GM12872 (cell line): ENCODE data around the gene SHD.

ENCODE experiments used
- TF ChIP-seq, protein P1 (sequence below): IDR thresholded peaks from 3 replicates; pipeline ENCODE4 v1.5.1; 2011; ENCODE audit warnings: low read depth, mild to moderate bottlenecking, low read length, moderate library complexity; ENCODE audit not compliant: insufficient read depth

The SHD gene

DNA sequence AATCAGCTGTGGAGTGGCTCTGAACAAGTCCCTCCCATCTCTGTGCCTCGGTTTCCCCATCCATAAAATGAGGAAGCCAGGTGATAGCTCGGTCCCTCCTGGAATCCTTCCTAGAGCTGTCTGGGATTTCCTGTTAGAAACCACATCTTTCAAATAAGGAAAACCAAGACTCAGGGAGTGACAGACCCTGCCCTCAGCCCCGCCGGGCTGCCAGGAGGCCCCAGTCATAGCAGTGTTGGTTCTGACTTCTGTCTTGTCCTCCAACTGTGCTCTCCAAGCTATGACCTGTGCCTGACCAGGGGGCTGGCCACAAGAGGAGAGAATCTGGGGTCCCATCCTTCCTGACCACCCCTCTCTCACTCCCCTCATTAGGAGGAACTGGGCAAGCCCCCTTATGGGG is 1.1 kb upstream of the SHD start:
- TF ChIP-seq, protein P1, sequence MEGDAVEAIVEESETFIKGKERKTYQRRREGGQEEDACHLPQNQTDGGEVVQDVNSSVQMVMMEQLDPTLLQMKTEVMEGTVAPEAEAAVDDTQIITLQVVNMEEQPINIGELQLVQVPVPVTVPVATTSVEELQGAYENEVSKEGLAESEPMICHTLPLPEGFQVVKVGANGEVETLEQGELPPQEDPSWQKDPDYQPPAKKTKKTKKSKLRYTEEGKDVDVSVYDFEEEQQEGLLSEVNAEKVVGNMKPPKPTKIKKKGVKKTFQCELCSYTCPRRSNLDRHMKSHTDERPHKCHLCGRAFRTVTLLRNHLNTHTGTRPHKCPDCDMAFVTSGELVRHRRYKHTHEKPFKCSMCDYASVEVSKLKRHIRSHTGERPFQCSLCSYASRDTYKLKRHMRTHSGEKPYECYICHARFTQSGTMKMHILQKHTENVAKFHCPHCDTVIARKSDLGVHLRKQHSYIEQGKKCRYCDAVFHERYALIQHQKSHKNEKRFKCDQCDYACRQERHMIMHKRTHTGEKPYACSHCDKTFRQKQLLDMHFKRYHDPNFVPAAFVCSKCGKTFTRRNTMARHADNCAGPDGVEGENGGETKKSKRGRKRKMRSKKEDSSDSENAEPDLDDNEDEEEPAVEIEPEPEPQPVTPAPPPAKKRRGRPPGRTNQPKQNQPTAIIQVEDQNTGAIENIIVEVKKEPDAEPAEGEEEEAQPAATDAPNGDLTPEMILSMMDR = no peak

DNA sequence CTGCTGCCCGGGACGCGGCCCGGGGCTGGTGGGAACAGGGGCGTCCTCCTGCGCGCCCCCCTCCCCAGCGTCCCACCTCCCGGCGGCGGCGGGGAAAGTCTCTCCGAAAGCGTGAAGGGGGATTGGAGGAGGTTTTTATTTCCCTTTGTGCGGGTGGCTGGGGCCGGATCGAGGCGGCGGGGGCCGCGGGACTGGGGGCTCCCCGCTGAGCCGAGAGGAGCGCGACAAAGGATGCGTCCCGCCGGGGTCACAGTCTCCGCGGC is 132 bp downstream of the SHD start:
- TF ChIP-seq, protein P1 = no peak

DNA sequence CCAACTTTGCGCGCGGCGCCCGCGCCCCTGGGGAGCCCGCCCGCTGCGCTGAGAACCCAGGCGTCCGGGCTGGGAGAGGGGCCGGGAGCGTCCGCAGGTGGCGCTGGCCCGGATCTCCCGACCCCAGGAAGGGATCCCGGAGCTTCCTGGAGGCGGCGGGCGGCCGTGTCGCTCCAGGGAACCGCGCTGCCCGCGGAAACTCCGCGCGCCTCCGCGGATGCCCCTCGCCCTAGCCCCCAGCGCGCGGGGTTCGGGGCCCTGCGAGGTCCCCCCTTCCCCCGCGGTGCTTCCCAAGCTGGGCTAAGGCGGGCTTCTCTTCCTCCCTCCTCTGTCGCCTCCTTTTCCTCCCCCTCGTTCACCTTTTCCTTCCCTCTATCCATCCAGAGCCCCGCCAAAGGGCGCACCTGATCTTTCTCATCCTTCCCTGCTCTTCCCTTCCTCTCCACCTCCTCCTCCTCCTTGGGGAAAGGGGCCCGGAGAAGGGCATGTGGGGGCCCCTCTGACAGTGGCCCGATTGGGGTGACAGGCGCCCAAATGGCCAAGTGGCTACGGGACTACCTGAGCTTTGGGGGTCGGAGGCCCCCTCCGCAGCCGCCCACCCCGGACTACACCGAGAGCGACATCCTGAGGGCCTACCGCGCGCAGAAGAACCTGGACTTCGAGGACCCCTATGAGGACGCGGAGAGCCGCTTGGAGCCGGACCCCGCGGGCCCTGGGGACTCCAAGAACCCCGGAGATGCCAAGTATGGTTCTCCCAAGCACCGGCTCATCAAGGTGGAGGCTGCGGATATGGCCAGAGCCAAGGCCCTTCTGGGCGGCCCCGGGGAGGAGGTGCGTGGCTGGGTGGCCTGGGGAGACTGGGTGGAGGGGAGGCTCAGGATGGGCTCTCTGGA is 710 bp downstream of the SHD start:
- TF ChIP-seq, protein P1 = no peak

GRCh38 chr19:4284176-4284958 is 5.3 kb downstream of the SHD start:
- TF ChIP-seq, protein P1 = no peak

- TF ChIP-seq, protein P1 = no peak
Observed at GRCh38 chr19:4284974-4285373, 5.9 kb downstream of the SHD start.

DNA sequence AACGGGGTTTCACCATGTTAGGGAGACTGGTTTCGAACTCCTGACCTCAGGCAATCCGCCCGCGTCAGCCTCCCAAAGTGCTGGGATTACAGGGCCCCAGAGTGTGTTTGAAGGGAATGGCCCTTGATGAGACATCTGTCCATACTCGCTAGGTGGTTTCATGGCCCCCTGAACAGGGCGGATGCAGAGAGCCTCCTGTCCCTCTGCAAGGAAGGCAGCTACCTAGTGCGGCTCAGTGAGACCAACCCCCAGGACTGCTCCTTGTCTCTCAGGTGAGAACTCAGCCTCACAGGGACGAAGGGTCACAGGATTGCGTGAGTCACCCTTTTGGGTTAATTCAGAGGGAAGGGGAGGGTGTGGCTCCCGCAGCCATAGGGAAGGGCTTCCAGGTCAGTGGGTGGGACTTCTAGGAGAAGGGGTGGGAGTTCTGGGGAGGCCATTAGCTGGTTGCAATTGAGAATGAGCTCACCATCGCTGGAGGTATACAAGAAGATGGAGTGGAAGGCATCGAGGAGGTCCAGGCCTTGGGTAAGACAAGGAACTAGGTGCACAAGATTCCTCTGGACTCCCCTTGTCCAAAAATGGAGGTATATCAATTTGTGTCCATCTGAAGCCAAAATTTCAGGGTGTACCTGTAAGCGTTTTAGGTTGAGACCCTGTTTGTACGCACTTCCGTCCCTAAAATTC is 9.2 kb downstream of the SHD start:
- TF ChIP-seq, protein P1 = no peak

GRCh38 chr19:4291184-4291732 is 12.2 kb downstream of the SHD start:
- TF ChIP-seq, protein P1 = no peak
